Forelimb muscle (tissue), 1 donor: Measurements from ENCODE around the gene B4GALT6. TPM values are rescaled to one million over a fixed set of nuclear protein-coding genes. Genes with fewer than 3 reads are reported as not detected.
A peak's percentile ranks its signal among the peaks of the same experiment; 100 is the strongest.
"Not testable (repeated sequence)": the region's sequence is repeated elsewhere in the genome, so short reads cannot be mapped to it uniquely, and the experiment has no call there.

Experiments
- DNase-seq: peaks from one replicate; pipeline ENCODE4 v3.0.0-alpha.2; 2013; ENCODE audit warnings: low read depth
- polyA plus RNA-seq: library from polyadenylated mRNA; unstranded; fragments of 120-200 nt; gene quantifications from one replicate; pipeline ENCODE4 v1.2.1, GENCODE V29; 2013; ENCODE audit not compliant: insufficient read length

Gene B4GALT6, protein sequence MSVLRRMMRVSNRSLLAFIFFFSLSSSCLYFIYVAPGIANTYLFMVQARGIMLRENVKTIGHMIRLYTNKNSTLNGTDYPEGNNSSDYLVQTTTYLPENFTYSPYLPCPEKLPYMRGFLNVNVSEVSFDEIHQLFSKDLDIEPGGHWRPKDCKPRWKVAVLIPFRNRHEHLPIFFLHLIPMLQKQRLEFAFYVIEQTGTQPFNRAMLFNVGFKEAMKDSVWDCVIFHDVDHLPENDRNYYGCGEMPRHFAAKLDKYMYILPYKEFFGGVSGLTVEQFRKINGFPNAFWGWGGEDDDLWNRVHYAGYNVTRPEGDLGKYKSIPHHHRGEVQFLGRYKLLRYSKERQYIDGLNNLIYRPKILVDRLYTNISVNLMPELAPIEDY
- polyA plus RNA-seq = 11.5 TPM

DNA sequence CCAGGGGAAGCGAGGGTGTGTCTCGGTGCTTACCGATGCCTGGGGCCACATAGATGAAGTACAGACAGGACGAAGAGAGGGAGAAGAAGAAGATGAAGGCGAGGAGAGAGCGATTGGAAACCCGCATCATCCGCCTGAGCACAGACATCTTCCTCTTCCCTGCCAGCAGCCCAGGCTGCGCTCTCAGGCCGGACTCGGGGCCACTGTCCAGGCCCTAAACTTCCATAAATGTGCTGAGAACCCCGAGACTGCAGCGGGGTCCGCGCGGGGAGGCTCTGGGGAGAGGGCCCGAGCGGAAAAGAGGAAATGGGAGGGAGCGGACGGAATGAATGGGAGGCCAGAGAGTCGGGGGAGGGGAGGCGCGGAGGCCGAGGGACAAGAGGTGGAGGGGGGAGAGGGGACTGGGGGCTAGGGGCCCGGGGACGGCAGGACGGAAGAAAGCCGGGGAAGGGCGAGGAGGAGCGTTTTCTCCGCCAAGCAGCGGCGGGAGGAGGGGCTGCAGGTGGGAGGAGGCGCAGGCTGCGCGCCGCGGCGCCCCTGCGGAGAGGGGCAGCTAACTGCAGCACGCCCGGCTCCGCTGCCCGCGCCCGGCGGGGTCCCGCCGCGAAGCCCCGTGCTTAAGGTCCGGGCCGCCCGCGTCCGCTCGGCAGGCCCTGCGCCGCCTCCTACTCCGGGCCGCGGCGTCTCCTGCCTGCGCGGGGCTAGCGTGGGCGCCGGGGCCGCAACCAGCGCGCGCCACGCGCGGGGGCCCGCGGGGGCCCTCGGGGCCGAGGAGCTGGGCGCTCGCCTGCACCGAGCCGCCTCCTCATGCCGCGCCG, at the start of gene B4GALT6:
Gene B4GALT6, minus strand, starts transcription at position 303 of the 818 bp plus-strand sequence. Its CDS starts 155 bp downstream, at position 148.
- no peak for DNase-seq

DNA sequence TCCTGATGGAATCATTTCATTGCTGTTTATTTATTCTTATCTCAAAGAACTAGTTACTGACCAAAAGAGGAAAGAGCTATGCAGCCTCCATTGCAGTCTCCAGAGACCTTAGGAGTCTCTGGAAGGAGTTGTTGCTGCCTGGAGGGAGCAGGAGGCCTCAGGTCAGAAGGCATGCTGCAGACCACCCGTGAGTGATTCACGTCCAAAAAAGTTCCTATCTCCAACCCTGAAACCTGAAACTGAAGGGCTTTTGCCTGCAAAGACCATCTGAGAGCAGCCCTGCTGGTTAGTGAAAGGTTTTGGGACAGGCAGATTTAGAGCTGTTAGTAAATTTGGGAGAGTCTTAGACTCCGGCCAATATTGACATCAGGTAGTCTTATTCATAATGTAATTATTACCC, 47.2 kb upstream of the B4GALT6 start:
- DNase-seq = no peak

DNA sequence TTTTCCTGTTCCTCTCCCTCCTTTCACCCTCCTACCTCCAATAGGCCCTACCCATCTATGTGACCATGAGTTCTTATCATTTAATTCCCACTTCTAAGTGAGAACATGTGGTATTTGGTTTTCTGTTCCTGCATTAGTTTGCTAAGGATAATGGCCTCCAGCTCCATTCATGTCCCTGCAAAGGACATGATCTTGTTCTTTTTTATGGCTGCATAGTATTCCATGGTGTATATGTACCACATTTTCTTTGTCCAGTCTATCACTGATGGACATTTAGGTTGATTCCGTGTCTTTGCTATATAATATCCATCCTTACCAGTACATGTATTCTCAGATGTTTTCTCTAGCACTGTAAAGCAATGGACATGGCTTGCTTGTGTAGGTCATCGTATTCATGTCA, 44.8 kb upstream of the B4GALT6 start:
- DNase-seq = not testable (repeated sequence)

DNA sequence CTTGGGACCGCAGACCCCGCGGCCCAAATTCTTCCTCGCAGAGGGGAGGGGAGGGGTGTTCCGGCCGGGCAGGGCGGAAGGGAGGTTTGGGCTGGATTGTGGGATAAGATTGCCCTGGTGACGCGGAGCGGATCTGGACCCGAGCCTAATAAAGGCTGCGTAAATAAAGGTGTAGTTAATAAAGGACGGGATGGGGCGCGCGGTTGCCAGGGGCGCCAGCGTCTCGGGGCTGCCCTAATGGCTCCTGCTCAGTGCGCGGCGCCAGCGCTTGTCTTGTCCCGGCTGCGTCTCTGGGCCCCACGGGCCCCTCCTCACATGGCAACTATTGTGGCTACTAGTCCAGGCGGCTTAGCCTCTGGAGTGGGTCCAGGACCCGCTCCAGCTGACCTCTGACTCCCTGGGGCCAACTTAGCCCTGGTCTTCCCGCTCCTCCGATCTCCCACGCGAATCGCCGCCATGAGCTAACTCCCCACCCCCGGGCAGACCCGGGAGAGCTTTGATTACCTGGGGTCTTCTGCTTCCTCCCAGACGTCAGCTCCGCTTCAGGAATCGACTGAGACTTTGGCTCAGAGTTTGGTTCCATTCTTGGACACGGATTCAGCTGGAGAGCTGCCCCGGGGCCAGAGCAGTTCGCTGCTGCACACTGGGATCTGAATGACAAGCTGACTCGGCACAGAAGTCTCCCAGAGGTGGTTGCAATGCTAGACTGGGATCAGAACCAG, 39.8 kb upstream of the B4GALT6 start:
- no peak for DNase-seq

DNA sequence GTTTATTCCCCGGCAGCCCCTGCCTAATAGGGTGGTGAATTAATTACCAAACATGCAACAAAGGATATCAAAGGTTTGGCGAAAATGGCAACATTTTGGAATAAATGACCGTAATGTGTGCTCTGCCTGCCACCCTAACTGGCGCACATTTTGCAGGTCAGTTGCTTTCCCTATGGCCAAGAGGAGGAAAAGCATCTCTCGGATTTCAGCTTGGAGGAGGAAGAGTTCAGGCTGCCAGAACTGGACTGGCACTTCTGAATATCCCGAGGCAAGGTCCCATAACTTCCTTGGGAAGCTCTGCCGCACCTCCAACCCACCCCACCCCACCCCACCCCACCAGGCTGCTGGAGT, 39.2 kb upstream of the B4GALT6 start:
- DNase-seq = no peak

DNA sequence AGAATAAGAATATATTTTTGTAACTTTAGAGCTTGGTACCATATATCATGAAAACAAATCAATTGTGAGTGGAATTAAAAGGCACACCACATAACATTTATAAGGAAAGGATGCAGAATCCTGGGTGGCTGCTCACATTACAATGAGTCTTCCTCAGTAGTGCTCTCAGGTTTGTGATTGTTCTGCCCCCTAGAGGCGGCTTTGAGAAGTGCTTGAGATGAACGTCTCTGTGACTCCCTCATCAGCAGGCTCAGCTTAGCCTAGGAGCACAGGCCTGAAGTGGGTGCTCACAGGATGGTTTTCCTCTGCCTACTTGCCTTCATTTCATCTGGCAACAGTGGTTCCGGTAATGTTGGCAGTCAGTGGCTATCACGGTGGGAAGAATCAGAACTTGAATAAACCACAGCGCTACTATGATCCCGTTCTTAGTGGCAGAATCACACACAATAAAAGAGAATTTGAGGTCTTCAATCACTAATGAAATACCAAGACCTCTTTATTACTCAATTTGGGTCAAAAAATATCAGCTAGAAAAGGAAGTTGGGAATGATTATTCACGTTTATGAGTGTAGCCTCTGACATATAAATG, 38.1 kb upstream of the B4GALT6 start:
- peak; percentile 68 for DNase-seq

DNA sequence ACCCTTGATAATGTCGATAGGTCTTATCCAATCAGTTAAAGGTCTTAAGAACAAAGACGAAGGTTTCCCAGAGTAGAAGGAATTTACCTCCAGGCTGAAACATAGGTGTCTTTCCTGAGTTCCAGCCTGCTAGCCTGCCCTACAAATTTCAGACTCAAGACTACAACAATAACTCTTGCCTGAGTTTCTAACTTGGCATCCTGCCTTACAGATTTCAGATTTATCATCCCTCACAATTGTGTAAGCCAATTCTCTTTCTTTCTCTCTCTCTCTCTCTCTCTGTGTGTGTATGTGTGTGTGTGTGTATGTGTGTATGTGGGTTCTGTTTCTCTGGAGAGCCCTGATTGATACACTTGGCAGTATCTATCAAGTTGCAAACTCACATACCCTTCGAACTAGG, 37.2 kb upstream of the B4GALT6 start:
- DNase-seq = no peak

DNA sequence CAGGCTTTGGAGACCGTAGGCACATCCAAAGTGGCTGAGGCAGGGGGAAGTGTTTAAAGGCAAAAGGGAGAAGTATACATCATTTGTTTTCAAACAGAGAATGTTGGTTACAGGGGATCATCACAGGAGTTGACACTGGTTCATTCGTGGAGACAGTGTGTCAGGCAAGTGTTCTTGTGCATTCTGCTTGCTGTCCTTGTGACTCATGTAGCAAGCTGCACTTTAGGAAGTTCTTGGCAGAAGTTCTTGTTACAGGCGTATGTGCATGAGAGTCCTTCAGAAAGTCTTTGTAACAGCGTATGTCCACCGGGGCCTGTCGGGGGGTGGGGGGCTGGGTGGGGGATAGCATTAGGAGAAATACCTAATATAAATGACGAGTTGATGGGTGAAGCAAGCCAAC, 36.5 kb upstream of the B4GALT6 start:
- DNase-seq = no peak

DNA sequence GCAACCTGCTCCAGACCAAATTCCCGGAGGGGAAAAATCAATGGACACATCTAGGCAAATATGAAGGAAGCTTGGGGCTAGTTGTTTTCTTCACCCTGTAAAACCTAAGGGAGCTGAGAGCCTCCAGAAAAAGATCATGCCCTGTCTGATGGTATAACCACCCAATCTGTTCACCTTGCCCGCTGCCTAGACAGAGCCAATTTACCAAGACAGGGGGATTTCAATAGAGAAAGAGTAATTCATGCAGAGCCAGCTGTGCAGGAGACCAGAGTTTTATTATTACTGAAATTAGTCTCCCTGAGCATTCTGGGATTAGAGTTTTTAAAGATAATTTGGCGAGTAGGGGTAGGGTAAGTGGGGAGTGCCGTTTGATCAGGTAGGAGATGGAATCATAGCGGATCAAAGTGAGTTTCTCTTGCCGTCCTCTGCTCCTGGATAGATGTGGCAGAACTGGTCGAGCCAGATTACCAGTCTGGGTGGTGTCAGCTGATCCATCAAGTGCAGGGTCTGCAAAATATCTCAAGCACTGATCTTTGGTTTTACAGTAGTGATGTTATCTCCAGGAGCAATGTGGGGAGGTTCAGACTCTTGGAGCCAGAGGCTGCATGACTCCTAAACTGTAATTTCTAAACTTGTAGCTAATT, 35.1 kb upstream of the B4GALT6 start:
- no peak for DNase-seq

DNA sequence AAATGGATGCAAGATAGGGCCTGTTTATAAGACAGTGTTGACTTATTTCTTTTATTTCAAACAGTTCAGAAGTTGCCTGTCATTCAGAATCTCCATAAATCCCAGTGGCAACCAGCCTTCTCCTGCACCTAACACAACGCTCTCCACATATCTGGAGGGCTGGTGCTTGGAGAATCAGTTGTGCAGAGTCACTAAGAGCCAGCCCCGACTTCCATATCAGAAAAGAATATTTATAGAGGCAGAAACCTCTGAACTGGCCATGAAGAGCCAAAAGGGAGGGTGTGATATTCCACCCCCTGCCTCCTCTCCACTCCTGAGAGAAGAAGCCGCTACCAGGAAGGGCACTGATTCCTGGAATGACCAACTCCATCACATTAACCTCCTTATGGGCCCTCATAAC, 34.0 kb upstream of the B4GALT6 start:
- DNase-seq = no peak

DNA sequence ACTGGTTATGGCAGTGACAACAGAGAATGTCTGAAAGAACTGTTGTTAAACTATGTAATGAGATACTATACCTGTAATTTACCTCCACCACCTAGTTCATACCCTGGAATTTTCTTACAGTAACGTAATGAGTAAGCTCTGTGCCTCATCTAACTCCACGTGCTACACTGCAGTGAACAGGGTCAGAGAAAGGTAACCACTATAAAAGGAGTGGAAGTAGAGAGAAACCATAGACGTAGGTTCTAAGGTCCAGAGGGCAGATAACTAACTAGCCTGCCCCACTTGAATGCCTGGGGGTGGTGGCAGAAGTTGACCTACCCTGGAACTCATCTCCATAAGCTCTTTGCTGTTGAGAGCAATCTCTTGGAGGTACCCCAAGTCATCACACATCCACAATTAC, 32.0 kb upstream of the B4GALT6 start:
- no peak for DNase-seq

DNA sequence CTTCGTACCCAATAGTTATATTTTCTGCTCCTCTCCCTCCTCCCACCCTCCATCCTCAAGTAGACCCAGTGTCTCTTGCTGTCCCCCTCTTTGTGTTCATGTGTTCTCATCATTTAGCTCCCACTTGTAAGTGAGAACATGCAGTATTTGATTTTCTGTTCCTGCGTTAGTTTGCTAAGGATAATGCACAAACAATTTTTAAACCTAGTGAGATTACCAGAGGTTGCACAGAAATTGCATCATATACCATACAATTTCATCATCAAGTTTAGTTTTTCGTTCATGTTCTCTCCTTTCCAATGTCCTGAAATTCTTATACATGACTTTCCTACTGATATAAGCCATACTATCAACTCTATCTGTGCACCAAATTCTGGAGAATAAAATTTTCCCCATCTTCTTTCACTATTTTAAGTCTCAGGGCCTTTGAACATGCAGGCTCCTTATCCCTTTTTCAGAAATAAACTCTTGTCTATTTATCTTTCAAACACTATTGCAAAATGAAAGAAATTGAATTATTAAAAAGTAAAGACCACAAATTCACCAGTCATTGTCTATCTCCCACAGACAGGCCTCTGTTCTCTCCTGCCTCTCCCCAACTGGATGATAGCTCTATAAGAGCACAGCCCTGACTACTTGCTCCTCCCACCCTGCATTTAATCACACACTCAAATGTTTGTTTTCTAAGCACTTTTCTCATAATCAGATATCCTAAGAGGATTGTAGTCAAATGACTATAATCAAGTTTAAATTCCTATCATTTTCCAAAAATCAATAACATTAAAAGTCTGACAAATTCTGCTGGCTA, 27.2 kb upstream of the B4GALT6 start:
- no peak for DNase-seq

DNA sequence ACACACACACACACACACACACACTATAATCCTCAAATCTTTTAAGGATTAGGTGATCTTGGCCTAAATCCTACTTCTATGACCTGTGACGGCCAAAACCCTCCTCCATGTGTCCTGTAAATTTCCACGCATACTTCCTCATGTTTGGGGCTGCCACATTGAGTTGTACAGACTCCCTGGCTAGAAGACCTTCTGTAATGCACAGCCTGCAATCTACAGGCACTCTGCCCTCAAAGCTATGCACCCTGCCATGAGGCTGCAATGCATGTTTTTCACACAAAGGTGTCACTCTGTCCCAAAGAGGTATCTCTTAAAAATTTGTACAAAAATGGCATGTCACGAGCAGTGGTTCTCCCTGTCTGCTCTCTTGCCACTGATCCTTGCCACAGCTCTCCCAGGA, 26.4 kb upstream of the B4GALT6 start:
- no peak for DNase-seq

DNA sequence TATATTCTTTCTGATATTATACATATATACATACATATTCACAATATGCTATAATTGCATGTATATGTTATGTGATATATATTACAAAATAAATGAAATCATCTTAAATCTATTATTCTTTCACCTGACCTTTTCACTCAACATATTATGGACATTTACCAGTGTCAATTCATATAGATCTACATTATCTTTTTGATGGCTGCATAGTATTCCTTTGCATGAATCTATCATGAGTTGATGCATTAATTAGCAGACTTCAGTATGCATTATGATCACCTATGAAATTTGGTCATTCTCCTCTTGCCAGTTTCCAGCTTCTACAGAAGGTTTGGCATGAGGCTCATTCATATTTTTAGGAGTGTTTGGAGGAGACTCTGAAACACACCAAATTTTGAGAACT, 23.4 kb upstream of the B4GALT6 start:
- no peak for DNase-seq

DNA sequence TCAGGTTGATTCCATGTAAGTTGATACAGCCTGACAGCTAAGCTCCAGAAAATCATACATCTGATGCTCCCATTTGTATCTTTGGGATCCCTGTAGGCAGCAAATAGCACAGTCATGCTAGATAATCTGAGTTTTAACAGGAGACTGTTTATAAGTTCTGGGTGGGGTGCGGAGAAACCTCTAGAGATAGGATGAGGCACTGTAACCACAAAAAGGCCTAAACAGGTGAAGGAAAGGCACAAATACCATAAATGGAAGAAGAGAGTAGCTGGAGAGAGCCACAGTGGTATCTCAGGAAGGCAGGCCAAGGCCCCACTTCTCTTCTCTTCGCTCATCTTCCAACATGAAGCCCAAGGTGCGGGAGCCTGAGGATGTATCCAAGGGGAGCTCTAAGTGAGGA, 18.1 kb upstream of the B4GALT6 start:
- DNase-seq = no peak

DNA sequence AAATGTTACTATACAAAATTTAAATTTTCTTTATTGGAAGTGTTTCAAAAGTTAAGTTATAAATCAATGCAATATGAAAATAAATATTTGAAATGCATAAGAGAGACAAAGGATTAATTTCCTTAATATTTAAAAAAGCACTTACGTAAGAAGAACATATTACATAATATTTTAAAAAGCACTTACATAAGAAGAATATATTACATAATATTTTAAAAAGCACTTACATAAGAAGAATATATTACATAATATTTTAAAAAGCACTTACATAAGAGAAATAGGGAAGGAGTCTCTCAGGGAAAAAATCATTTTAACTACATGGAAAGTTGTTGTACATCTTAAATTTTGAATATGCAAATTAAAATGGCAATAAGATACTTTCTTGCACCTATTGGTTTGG, 17.4 kb upstream of the B4GALT6 start:
- no peak for DNase-seq

DNA sequence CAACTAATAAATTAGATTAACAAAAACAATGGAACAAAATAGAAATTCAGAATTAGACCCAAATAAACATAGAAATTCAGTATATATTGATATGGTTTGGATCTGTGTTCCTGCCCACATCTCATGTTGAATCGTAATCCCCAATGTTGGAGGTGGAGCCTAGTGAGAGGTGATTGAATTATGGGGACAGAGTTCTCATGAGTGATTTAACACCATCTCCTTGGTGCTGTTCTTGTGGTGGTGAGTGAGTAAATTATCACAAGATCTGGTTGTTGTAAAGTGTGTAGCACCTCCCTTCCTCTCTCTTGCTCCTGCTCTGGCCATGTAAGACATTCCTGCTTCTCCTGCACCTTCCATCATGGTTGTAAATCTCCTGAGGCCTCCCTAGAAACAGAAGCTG, 16.6 kb upstream of the B4GALT6 start:
- no peak for DNase-seq

DNA sequence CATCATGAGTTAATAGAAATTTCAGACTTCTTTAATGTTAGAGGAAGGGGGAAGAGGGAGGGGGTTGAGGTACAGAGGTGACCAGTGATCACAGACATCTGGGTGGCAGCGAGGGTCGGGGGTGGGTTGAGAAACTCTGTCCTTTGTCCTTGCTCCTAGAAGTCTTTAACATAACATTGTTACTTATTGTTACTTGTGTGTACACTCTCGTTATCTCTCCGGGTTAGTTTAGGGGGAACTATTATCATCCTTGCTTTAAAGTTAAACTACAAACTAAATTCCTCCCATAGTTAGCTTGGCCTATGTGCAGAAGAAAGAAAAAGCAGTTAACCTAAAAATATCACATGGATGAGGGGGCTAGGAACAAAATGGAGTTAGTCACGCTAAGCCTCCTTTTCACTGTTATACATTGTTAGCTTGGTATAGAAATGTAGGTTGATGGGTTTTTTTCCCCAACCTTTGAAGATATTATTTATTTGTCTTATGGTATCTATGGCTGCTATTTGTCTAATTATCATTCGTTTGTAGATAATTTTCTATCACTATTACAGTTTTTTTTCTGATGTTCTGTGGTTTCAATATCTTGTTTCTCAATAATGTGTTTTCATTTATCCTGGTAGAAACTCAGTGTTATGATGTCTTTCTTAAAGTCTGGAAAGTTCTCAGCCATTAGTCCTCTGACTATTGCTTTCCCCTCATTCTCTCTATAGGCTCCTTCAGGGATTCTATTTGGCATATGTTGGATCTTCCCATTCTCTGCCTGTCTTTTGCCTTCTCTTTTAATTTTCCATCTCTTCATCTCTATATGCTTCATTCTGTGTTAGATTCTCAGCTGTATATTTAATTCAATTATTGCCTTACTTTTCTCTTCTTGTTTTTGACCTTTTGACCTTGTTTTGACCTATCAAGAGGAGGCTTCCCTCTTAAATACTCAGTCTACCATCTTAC, 13.2 kb upstream of the B4GALT6 start:
- DNase-seq = no peak

DNA sequence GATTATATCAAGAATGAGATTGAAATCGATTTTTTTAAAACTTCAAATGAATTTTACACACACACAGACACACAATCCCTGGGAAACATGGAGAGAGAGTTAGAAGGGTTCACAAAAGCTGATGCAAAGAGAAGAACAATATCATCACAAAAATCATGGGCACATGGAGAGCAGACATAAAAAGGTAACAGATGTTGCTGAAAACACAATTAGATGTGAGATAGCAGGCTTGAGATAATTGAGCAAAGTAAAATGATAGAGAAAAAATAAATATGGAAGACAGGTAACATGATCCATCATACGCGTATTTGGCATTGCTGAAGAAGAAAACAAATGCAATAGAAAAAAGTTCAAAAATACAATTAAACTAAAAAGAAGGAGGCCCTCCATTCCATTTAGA, 11.6 kb upstream of the B4GALT6 start:
- no peak for DNase-seq

DNA sequence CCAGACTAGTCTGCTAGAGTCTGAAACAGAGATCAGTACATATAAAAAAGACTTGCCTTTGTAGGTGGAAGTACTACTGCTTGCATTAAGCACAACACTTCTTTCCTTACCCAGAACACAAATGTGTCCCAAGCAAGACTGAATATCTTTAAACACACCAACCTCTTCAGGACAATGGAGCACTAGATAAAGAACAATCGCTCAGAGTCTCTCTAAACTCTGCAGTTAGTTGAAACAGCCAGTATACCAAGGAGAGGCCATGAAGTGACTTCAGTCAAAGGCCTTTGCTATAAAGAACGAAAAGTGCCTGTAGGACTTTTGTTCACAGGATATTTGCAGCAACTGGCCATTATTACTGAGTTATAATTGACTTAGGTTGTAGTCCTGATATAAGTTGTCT, 9.9 kb upstream of the B4GALT6 start:
- DNase-seq = no peak
